WTC11 (cell line): ENCODE results near the gene USH2A.

ENCODE experiments used
- ARID4B ChIP-seq: sonication (generic); formaldehyde crosslinking; IDR thresholded peaks from 2 replicates; pipeline ENCODE4 v1.8.0; 2023; ENCODE audit warnings: missing genetic modification reagents, mild to moderate bottlenecking, borderline replicate concordance
- ATF2 ChIP-seq: sonication (generic); formaldehyde crosslinking; IDR thresholded peaks from 2 replicates; pipeline ENCODE4 v1.8.1; 2022; ENCODE audit warnings: low read depth, missing genetic modification reagents, borderline replicate concordance
- CBFB ChIP-seq: sonication (generic); formaldehyde crosslinking; IDR thresholded peaks from 2 replicates; pipeline ENCODE4 v1.8.1; 2022; ENCODE audit warnings: mild to moderate bottlenecking, low read depth, missing genetic modification reagents
- CTCF ChIP-seq: fragments of 200-600 bp; IDR thresholded peaks from 2 replicates; pipeline ENCODE4 v1.8.0; 2022; ENCODE audit warnings: antibody characterized with exemption
- ELF4 ChIP-seq: sonication (generic); formaldehyde crosslinking; IDR thresholded peaks from 2 replicates; pipeline ENCODE4 v1.8.1; 2022; ENCODE audit warnings: low read depth, mild to moderate bottlenecking, moderate library complexity, missing genetic modification reagents
- ETV6 ChIP-seq: sonication (generic); formaldehyde crosslinking; IDR thresholded peaks from 2 replicates; pipeline ENCODE4 v1.8.1; 2022; ENCODE audit warnings: mild to moderate bottlenecking, missing genetic modification reagents
- GTF2I ChIP-seq: fragments of 250-450 bp; sonication (Bioruptor Pico); conservative IDR thresholded peaks from 2 replicates; pipeline ENCODE4 v1.4.0; 2021; ENCODE audit warnings: mild to moderate bottlenecking
- NR1H2 ChIP-seq: sonication (generic); formaldehyde crosslinking; IDR thresholded peaks from 2 replicates; pipeline ENCODE4 v1.9.0; 2021; ENCODE audit warnings: mild to moderate bottlenecking, moderate library complexity, missing genetic modification reagents
- OVOL2 ChIP-seq: fragments of 250-450 bp; sonication (Bioruptor Pico); IDR thresholded peaks from 2 replicates; pipeline ENCODE4 v1.9.0; 2021; ENCODE audit warnings: mild to moderate bottlenecking, borderline replicate concordance
- PREB ChIP-seq: sonication (generic); formaldehyde crosslinking; IDR thresholded peaks from 2 replicates; pipeline ENCODE4 v1.8.1; 2022; ENCODE audit warnings: mild to moderate bottlenecking, missing genetic modification reagents, moderate library complexity, borderline replicate concordance
- ZNF121 ChIP-seq: sonication (generic); formaldehyde crosslinking; IDR thresholded peaks from 2 replicates; pipeline ENCODE4 v1.8.0; 2023; ENCODE audit warnings: missing genetic modification reagents

GRCh38 chr1:215657047-215657446 lies 766.2 kb downstream of the USH2A start:
- TF ChIP-seq CTCF (no peak), OVOL2 (CRISPR knock-in tag) (no peak), ATF2 (CRISPR knock-in tag) (no peak), PREB (CRISPR knock-in tag) (no peak), NR1H2 (CRISPR knock-in tag) (no peak), ARID4B (CRISPR knock-in tag) (no peak), ETV6 (CRISPR knock-in tag) (no peak), ELF4 (CRISPR knock-in tag) (no peak), CBFB (no peak), ZNF121 (CRISPR knock-in tag) (no peak), GTF2I (no peak)
